MM.1S (cell line): ENCODE results near the gene ECSIT.
"Not testable (repeated sequence)": the region's sequence is repeated elsewhere in the genome, so short reads cannot be mapped to it uniquely, and the experiment has no call there.

Source experiments
- EZH2 ChIP-seq: fragments of 300-600 bp; sonication (generic); optimal IDR thresholded peaks from 2 replicates; pipeline ENCODE3; 2017; ENCODE audit warnings: low read depth, mild to moderate bottlenecking, antibody characterized with exemption, low read length, mixed read lengths
- TF ChIP-seq, protein P1 (sequence below): fragments of 300-600 bp; sonication (generic); IDR thresholded peaks from 2 replicates; pipeline ENCODE4 v1.5.1; 2016; ENCODE audit warnings: antibody characterized with exemption, low read length, mixed read lengths

GRCh38 chr19:11468266-11468845 lies 60.6 kb downstream of the ECSIT start:
- TF ChIP-seq, protein P1, sequence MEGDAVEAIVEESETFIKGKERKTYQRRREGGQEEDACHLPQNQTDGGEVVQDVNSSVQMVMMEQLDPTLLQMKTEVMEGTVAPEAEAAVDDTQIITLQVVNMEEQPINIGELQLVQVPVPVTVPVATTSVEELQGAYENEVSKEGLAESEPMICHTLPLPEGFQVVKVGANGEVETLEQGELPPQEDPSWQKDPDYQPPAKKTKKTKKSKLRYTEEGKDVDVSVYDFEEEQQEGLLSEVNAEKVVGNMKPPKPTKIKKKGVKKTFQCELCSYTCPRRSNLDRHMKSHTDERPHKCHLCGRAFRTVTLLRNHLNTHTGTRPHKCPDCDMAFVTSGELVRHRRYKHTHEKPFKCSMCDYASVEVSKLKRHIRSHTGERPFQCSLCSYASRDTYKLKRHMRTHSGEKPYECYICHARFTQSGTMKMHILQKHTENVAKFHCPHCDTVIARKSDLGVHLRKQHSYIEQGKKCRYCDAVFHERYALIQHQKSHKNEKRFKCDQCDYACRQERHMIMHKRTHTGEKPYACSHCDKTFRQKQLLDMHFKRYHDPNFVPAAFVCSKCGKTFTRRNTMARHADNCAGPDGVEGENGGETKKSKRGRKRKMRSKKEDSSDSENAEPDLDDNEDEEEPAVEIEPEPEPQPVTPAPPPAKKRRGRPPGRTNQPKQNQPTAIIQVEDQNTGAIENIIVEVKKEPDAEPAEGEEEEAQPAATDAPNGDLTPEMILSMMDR = not testable (repeated sequence)
- TF ChIP-seq EZH2 = not testable (repeated sequence)
